Activated T-cell treated with anti-CD3 and anti-CD28 coated beads for 4 hours (primary cell): ENCODE data around the gene CTSD.

Experiments used
- DNase-seq: peaks from one replicate; pipeline ENCODE4 v3.0.0-alpha.2; 2020

CTSD gene

DNA sequence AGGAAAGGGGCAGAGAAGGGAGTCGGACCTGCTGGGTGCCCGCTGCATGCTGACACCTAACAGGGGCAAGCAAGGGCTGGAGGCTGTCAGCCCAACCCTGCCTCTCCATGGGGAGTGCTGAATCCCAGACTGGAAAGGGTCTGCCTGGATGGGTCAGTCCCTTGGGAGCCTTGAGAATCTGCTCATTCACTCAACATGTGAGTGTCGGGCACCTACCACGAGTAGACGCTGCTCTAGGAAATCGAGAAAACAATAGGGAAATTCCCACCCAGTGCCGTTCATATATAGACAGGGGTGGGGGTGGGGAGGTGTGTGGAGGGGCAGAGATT is 4.4 kb upstream of the CTSD start:
- no peak for DNase-seq

DNA sequence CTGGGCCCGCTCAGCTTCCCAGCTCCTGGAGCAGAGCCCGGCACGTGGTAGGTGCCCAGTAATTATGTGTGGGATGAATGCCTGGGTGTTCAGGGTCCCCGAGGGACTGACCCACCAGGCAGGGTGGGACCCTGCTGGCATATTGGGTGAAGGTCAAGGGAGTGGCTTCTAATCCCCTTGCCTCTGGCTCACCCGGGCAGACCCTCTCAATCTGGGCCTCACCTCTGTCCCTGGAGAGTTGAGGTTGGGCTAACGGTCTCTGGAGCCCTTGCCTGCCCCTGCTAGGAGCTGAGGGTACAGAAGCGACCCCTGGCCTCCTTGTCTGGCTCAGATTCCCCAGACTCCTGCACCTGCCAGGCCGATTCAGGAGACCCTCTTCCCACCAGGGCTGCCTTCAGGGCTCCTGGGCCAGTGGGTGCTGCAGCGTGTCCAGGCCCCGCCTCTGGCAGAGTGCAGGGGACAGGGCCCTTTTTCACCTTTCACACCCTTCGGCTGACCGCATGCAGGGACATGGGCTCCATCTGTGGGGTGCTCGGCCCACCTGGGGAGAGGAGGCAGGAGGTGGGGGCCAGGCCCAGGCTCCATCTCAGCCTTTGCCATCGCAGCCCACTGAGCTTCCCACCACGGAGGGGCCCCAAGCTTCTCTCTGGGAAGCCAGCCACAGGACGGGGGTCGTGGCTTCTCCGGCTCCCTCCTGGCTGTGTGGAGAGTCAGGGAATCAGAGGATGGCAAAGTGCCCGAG is 3.8 kb upstream of the CTSD start:
- no peak for DNase-seq

DNA sequence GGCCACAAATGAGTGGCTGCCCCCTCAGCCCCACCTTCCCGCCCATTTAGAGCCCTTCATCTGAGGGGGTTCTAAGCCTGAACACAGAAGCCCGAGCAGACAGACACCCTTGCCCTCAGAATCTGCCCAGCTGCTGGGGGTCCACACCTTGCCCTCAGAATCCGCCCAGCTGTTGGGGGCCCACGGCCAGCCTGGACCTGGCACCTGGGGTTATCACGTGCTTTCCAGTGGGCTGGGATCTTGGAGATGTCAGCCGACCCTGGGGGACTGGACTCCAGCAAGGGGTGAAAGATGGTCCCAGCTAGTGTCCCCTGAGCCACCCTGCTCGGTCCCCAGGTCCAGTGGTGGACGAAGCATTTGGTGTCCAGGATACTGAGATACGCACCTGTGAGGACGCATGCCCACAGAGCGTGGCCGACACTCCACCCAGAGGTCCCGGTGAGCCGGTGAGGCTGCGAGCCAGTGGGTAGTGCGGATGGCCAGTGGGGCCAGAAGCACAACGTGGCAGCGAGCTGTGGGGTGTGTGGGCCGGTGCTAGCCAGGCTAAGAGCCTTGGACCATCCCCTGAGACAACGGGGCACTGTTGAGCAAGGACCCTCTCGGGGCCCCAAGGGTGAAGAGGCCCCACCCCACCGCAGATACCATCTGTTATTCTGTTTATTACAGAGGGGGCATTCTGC is 3.1 kb upstream of the CTSD start:
- no peak for DNase-seq

DNA sequence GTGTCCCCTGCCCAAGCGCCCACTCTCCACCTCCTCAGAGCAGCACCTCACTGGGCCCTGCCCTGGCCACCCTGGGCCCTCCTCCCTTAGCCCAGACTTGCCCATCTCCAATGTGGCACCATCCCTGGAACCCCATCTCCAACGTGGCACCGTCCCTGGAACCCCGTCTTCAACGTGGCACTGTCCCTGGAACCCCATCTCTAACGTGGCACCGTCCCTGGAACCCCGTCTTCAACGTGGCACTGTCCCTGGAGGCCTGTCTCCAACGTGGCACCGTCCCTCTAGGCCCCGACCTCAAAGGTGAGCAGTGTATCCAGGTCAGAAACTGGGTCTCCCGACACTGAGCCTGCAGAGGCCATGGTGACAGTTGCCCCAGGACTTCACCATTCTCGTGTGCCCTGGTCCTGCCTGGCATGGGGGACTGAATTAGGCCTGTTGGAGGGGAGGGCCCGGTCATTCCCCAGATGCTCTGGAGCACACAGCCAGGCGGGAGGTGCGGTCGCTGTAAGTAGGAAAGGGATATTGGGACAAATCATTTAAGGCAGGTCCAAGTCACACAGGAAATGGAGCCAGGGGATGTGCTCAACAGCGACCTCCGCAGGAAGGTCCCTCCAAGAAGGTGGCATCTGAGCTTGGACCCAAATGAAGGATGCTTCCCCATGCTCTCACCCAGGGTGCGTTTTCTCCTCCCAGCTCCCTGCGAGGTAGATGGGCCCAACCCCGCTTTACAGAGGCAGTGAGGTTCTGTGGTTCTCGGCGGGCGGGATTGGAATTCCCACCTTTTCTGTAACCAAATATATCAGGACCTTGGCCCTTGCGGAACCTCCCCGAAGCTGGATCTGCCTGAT is 2.4 kb upstream of the CTSD start:
- no peak for DNase-seq

DNA sequence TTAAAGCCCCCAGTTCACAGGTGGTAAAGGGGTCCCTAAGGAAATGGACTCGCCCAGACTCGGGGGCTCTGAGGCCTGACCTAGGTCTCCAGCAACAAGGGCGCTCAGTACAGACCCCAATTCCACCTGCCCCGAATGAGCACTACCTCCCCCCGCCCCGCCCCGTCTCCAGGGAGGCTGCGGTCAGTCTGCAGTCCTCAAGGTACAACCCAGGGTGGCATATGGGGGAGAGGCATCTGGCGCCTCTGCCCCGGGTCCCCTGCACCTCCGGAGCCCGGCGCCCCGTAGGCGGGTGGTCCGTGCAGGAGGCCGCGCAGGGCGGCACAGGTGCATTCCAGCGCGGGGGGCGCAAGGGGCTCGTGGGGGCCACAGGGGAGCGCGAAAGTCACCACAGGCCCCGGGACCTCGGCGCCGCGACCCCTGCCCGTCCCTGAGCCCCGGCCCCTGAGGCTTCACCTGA is 361 bp downstream of the CTSD start:
- no peak for DNase-seq

DNA sequence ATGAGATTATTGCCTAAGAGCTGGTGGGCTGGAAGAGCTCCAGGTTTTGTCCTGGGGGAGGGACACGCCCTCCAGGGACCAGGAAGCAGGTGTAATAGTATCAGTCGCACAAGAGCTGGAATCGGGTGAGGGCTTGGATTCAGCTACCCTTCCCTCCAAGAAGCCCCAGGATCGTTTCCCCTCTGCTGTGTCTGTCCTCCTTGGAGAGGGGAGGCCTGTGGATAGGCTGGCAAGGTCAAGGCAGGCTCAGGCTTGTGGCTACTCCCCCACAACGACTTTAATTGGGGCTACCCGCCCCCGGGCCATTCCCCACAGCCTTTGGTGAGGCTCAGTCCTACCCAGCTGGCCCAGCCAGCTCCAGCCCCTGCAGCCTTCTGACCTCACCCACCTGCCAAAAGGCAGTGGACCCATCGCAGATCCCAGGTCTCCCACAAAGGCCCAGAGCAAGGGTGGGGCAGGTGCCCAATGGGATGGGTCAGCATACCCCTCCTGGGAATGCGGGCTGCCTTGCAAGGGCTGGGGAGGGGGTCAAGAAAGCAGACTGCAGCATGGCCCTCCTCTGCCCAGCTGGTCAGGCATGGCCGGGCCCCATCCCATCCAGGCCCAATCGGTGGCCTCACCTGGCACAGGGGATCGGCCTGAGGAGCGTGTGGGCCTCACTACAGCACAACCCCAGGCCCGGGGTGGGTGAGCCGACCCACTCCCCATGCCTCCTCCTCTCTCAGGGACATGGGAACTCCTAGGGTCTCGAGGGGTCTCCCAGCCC is 1.0 kb downstream of the CTSD start:
- no peak for DNase-seq

DNA sequence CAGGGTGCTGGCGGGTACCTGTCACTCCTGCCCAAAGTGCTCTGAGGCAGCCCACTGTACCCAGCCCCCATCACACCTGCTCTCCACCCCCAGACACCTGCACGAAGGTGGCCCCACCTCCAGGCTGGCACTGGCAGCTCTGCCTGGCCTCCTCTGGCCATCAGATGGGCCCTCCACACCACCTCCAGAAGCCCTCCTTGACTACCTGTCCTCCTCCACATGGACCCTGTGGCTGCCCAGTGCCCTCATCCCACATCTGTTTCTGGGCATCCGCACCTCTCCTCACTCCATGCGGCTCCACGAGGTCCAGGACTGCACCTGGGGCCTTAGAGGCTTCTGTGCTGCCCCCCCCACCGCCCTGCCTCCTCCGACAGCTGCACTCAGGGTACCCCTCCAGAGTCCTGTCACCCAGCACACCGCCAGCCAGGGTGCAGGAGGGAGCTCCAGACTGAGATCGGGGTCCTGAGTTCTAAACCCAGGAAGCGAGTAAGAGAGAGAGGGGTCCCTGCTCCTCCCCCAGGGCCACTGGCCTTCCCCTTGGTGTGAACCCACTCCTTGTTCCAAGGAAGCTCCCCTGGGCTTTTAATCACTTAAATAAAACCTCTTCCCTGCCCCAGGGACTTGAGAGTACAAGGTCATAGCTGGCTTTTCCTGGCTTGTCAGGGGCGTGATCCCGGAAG is 1.7 kb downstream of the CTSD start:
- DNase-seq = no peak

DNA sequence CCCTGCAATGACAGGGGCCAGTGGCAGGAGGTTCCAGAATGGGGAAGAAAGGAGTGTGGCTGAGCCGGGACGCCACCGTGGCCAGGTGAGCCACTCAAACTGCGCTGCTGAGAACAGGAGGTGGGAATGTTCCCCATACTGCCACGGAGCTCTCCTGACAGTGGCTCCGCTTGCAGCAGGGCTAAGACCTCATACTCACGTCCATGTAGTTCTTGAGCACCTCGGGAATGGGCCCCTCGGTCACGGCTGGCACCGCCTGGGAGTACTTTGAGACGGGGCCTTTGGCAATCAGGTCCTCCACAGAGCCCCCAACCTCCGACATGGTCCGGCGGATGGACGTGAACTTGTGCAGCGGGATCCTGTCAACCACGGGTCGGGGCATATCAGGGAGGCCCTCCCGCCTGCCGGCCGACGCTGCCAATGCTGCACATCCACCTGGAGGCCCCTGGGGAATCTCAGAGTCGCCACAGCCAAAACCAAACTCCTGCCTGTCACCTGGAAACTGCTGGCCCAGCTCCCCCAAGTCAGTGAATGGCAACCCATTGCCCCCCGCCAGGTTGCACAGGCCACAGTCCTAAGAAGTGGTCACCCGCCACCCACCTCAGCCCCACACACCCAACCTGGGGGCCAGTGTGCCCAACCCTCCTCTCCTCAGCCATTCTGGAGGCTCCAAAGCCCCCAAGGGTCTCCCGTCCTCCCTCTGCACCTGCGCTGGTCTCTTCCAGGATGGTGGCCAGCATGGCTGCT is 2.4 kb downstream of the CTSD start:
- DNase-seq = no peak

DNA sequence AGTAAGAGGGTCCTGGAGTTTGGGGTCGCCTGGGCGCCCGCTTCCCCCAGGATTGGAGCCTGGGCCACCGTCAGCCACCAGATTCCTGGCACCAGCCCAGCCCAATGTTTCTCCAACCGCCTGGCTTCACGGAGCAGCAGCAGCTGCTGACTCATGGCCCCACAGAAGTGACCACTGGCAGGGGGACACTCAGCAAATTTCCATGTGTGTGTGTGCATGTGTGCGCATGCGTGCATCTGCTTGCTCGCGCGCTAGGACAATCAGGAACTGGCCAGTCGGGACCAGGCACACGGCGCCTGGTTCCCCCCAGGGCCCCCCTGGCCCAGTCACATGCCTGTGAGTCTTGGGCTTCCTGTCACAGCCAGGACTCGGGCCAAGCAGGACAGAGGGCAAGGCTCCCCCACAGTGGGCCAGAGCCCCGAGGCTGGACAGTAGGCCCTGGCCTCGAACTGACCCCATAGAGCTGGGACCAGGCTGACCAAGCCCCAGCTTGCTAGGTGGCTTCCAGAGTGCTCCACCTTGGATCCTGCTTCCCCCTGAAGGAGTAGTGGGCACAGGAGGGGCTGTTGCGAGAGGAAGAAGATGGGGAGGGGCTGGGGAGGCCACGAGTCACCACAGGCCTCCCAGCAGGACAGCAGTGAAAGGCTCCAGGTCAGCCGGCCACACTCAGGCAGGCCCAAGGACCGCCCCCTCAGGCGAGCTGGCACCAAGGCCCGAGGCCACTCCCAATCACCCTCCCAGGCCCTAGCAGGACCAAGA is 3.2 kb downstream of the CTSD start:
- DNase-seq = no peak

DNA sequence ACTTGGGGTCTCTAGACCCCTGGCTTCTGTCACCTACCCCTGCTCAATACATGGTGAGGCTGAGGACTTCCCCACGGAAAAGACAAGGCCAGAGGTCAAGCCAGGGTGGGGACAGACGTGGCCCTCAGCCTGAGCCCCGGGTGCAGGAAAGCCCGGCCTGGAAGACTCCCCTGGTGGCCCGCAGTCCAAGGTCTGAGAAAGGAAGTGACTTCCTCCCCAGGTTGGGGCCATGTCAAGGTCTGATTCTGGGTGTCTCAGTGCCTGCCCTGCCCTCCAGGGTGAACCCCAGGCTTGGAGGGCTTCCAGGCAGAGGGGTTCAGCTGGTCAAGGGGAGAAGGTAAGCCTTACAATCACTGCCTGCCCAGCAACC is 3.9 kb downstream of the CTSD start:
- DNase-seq = no peak

DNA sequence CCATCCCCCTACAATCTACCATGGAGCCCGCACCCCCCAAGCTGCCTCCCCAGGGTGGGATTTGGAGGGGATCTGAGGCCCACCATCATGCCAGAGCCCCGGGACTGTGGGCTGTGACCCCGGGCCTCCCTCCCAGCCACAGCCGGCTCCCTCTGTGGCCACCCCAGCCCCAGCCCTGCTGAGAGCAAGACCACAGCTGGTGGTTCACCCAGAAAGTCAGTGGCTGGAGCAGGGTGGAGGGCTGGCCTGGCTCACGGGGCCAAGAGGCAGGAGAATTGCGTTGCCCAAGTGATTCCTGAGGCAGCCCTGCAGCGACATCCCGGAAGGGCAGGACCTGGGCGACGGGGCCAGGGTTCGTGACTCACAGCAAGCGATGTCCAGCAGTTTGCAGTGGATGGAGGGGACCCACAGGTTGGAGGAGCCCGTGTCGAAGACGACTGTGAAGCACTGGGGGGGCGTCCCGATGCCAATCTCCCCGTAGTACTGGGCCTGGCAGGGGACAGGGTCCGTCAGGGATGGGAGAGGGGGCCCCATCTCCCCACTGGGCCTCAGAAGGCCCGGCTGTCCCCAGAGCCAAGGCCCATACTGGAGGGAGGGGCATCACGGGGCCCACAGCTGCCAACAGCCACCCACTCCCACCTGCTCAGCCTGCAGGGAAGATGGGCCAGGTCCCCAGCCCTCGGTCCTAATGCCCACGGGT is 4.4 kb downstream of the CTSD start:
- no peak for DNase-seq

DNA sequence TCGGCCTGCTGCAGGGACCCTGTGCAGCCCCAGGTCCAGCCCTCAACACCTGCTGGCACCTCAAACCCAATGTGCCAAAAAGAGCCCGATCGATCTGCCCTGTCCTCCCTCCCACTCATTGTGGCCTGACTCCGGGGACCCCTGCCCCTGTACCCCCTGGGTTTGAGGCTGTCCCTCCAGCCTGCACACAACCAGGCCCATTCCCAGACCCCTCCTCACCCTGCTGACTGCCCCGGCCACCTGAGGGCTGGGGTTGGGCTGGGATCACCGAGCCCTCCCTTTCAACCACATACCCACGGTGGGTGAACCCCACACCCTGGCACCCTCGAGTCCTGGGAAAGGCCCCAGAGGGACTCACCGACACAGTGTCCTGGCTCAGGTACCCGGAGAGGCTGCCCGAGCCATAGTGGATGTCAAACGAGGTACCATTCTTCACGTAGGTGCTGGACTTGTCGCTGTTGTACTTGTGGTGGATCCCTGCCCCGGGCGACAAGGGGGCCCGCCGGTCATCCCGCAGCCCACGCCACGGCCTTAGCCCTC is 5.0 kb downstream of the CTSD start:
- no peak for DNase-seq

DNA sequence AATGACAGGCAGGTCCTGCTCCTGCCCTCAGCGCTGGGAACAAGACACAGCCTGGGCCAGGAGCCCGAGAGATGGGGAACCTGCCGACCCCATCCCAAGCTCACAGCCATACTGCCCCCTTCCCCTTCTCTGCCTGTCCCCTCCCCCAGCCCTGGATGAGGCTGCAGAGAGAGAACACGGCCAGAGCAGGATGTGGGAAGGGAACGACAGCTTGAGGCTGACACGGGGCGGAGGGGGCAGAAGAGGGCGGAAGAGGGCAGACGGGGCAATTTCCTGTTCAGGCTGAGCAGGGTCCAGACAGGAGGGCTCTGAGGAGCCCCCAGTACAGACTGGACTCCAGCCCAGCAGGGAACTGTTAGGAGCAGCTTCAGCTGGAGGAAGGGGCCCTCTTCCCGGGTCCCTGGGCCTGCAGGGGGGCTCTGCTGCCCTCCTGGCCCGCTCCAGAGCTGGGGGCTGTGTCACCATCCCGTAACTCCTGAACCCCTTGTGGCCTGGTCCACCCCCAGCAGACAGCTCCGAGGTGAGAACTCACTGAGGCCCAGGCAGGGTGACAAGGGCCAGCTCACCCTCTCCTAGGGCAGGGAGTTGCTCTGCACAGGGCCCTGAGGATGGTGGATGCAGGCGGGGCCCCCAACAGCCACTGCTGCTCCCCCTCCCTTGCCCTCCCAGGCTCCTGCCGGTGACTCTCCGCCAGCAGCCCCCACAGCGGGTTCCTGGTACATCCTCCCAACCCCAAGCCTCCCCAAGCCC is 5.7 kb downstream of the CTSD start:
- no peak for DNase-seq

DNA sequence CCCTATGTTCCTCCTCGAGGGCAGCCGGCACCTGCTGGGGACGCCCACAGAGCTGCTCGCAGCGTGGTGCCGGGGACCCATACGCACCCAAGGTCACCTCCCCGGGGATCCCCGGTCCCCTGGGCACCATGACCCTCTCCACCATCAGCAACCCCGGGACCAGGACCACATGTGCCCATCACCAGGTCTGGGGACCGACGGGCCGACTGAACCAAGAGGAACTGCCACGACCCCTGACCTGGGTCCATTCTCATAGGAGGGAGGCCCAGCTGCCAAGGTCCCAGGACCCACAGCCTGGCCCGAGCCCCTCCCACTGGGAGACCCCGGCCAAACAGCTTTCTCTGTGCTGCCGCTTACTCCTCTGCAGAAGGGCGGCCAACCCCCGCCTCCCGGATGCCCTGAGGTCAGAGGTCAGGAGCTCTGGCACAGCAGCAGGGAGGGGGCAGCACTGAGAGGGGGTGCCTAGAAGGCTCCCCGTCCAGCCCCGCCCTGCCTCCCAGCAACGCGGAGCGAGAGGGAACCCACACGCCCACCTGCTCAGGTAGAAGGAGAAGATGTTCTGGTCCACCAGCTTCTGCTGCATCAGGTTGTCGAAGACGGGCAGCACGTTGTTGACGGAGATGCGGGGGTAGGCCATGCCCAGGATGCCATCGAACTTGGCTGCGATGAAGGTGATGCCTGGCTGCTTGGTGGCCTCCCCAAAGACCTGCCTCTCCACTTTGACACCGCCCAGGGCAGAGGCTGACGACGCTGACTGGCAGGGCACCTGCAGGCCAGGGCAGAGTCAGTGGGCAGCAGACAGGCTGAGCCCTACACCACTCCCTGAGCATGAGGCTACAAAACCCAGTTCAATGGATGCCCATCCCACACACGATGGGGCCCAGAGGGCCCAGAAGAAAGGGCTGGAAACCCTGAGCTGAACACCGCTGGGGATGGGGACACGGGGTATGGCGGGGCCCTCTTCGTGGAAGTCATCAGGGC is 6.6 kb downstream of the CTSD start:
- no peak for DNase-seq

DNA sequence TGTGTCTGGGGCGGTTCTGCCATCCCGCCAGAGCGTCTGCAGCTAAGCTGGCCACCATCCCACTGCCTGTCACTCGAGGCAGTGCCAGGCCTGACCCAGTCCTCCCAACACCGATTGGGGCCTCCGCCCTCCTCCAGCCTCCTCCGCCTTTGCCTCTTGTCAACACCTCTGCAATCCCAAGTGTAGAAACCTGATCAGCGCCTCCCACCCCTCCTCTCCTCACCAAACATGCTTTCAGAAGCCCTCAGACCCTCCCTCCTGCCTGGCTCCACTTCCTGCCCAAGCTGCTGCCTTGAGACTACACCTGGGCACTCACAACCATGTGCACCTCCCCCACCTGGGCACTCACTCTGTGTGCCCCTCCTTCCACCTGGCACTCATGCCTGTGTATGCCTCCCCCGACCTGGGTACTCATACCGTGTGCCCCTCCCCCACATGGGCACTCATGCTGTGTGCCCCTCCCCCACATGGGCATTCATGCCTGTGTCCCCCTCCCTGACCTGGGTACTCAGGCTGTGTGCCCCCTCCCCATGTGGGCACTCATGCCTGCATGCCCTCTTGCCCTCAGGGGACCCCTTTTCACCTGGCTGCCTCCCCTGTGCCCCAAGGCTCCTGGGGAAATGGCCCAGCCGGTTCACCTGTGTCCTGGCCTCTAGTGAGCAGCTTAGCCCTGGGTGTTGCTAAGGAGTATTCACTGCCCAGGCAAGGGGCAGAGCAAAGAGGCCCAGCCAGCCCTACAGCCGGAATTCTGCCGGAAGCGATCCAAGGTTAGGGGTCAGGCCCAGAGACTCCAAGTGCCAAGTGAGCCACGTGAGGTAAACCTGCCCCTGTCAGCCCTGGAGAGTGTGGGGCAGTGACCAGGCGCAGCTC is 7.8 kb downstream of the CTSD start:
- no peak for DNase-seq

DNA sequence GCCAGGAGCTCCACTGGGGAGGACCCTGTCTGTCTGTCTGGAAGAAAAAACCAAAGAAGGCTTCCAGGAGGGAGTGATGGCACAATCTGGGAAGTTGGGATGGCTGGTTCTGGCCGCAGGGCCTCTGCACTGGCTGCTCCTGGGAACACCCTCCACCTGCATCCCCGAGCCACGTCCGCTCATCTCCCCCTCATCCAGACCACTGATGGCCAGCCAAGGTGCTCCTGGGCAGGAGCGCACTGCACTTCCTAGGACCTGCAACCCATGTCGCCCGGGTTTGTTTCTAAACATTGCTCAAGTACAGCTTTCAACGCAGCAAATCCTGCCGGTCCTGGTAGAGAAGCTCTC is 8.4 kb downstream of the CTSD start:
- no peak for DNase-seq
